Liver (tissue), 9 donors: ENCODE data around the gene ZG16B. TPM values are rescaled to one million over a fixed set of nuclear protein-coding genes. Genes with fewer than 3 reads are reported as not detected.
A peak's percentile ranks its signal among the peaks of the same experiment; 100 is the strongest.

Experiments used
- DNase-seq: peaks from one replicate; pipeline ENCODE4 v3.0.0-alpha.2; 2017; ENCODE audit warnings: low spot score
- H3K27ac ChIP-seq, 2 donors: one replicate each; pipeline ENCODE4 v1.7.0; 2013; ENCODE audit warnings: inconsistent platforms in 2 of 2, low read length in 2 of 2, control low read depth in 1 of 2, low read depth in 1 of 2, mild to moderate bottlenecking in 1 of 2
- H3K27me3 ChIP-seq, 4 donors: one replicate each; pipeline versions ENCODE4 v1.6.1 to v1.7.0; 2013; ENCODE audit warnings: low read length in 3 of 4, inconsistent platforms in 1 of 4, mild to moderate bottlenecking in 1 of 4, moderate library complexity in 1 of 4; ENCODE audit not compliant: control insufficient read depth in 4 of 4, insufficient read depth in 4 of 4
- H3K36me3 ChIP-seq, 4 donors: one replicate each; pipeline versions ENCODE4 v1.6.1 to v1.7.0; 2013; ENCODE audit warnings: low read length in 3 of 4, mild to moderate bottlenecking in 3 of 4, low read depth in 1 of 4, moderate library complexity in 1 of 4; ENCODE audit not compliant: control insufficient read depth in 4 of 4, insufficient read depth in 3 of 4
- H3K4me1 ChIP-seq, 4 donors: one replicate each; pipeline versions ENCODE4 v1.6.1 to v1.7.0; 2013; ENCODE audit warnings: low read length in 3 of 4, mild to moderate bottlenecking in 3 of 4, moderate library complexity in 1 of 4; ENCODE audit not compliant: control insufficient read depth in 4 of 4, insufficient read depth in 4 of 4
- H3K4me3 ChIP-seq, 3 donors: one replicate each; pipeline versions ENCODE4 v1.6.1 to v1.7.0; 2013; ENCODE audit warnings: low read length in 3 of 3, control low read depth in 1 of 3, low read depth in 1 of 3, mild to moderate bottlenecking in 1 of 3
- H3K9ac ChIP-seq, 2 donors: one replicate each; pipeline ENCODE4 v1.7.0; 2013; ENCODE audit warnings: low read length in 2 of 2, mild to moderate bottlenecking in 2 of 2, moderate library complexity in 2 of 2, control low read depth in 1 of 2, low read depth in 1 of 2
- H3K9me3 ChIP-seq, 4 donors: one replicate each; pipeline versions ENCODE4 v1.6.1 to v1.7.0; 2013; ENCODE audit warnings: low read length in 3 of 4; ENCODE audit not compliant: control insufficient read depth in 4 of 4
- EGR1 ChIP-seq, 2 donors: IDR thresholded peaks; 2 replicates each; pipeline ENCODE4 v1.6.1; 2016 to 2018; ENCODE audit warnings: antibody characterized with exemption in 2 of 2, low read depth in 2 of 2
- FOXA1 ChIP-seq: IDR thresholded peaks from 2 replicates; pipeline ENCODE4 v1.6.1; 2016; ENCODE audit warnings: antibody characterized with exemption
- GABPA ChIP-seq, 2 donors: IDR thresholded peaks in 1 of 2; conservative IDR thresholded peaks in 1 of 2; 2 replicates each; pipeline ENCODE4 v1.6.1; 2016; ENCODE audit warnings: antibody characterized with exemption in 2 of 2, mild to moderate bottlenecking in 1 of 2, moderate library complexity in 1 of 2
- HNF4G ChIP-seq: IDR thresholded peaks from 2 replicates; pipeline ENCODE4 v1.6.1; 2016; ENCODE audit warnings: antibody characterized with exemption
- JUND ChIP-seq, 2 donors: IDR thresholded peaks; 2 replicates each; pipeline ENCODE4 v1.6.1; 2016; ENCODE audit warnings: antibody characterized with exemption in 2 of 2
- NR2F2 ChIP-seq: IDR thresholded peaks from 2 replicates; pipeline ENCODE4 v1.6.1; 2016; ENCODE audit warnings: antibody characterized with exemption
- RAD21 ChIP-seq, 2 donors: IDR thresholded peaks; 2 replicates each; pipeline ENCODE4 v1.6.1; 2016; ENCODE audit warnings: antibody characterized with exemption in 2 of 2, mild to moderate bottlenecking in 2 of 2
- TAF1 ChIP-seq: conservative IDR thresholded peaks from 2 replicates; pipeline ENCODE4 v1.6.1; 2016; ENCODE audit warnings: antibody characterized with exemption, mild to moderate bottlenecking
- YY1 ChIP-seq: IDR thresholded peaks from 2 replicates; pipeline ENCODE4 v1.6.1; 2016; ENCODE audit warnings: antibody characterized with exemption, mild to moderate bottlenecking
- WGBS: extraction: QIAGEN DNeasy Blood & Tissue Kit; methylation state at CpG from one replicate; pipeline ENCODE4 v1.1.7; 2013; 5-methylcytosine and 5-hydroxymethylcytosine counted together
- polyA plus RNA-seq, 2 donors: library from polyadenylated mRNA; stranded (reverse) in 1 of 2; unstranded in 1 of 2; fragments of 200-250 nt in 1 of 2; fragments of >200 nt in 1 of 2; fragmentation: Nextera tagmentation in 1 of 2; extraction: Ambion mirVana in 1 of 2; gene quantifications; one replicate each; pipeline versions ENCODE4 v1.2.1 to v1.2.3, GENCODE V29; 2013 to 2015
- total RNA-seq, 2 donors: library from RNA; depleted of rRNA; stranded (reverse); fragments of >200 nt; gene quantifications; one replicate each; pipeline ENCODE4 v1.2.3, GENCODE V29; 2014
- TF ChIP-seq, protein P1 (sequence below): IDR thresholded peaks from 2 replicates; pipeline ENCODE4 v1.6.1; 2016; ENCODE audit warnings: antibody characterized with exemption, mild to moderate bottlenecking
- TF ChIP-seq, protein P2 (sequence below): fragments of 150-350 bp; IDR thresholded peaks from 2 replicates; pipeline ENCODE4 v1.5.1; 2017; ENCODE audit warnings: improper control_type of control experiment, low read depth, low read length; ENCODE audit not compliant: missing input control
- TF ChIP-seq, protein P3 (sequence below): IDR thresholded peaks from 2 replicates; pipeline ENCODE4 v1.6.1; 2016; ENCODE audit warnings: antibody characterized with exemption
- donor health status: healthy.
- donor health status: healthy.
- donor health status: healthy.
- donor health status: healthy.
- donor health status: healthy.

Gene ZG16B
- total and polyA plus RNA-seq, 4 donors: 0.24 to 0.79 (median 0.43) TPM

DNA sequence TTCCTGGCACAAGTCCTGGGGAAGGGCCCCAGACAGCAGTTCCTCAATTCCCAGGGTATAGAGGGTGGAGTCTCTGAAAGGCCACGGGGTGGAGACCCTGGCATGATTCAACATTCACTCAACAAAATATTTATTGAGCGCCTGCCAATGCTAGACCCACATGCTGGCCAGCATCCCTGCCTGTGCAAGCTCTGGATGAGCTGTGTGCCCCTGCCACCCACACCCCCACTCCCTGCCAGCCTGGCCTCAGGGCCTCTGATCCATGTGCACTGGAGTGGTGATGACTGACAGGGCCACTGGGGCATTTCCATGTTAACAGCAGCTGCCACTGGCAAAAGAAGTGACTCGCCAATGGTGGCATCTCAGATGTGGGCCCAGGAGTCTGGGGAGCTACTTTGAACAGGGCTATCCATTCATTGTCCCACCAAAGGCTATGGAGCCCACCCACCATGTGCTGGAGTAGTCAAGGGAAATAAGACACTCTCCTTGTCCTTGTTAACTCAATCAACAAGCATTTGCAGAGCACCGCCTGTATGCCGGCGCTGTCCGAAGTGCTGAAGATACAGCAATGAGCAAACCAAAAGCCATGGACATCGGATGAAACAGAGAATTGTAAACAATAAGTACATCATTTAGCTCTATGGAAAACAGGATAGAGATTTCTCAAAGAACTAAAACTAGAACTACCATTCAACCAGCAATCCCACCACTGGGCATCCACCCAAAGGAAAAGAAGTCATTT is 30.9 kb downstream of the ZG16B start:
- no peak overlapping the region for H3K9ac ChIP-seq
- no peak overlapping the region for H3K4me3 ChIP-seq
- DNase-seq: no peak
- peaks cover 0 to 4% (median 0%) of the 10 kb centered on the region in 4 donors for H3K9me3 ChIP-seq
- peaks cover 0 to 2% (median 0%) of the 10 kb centered on the region in 4 donors for H3K27me3 ChIP-seq
- peaks cover 0 to 5% (median under 1%) of the 10 kb centered on the region in 4 donors for H3K4me1 ChIP-seq
- WGBS: 70% methylated on average over 8 of the region's 8 CpGs
- H3K36me3 ChIP-seq: no peaks in the 10 kb centered on the region
- TF ChIP-seq, protein P1, sequence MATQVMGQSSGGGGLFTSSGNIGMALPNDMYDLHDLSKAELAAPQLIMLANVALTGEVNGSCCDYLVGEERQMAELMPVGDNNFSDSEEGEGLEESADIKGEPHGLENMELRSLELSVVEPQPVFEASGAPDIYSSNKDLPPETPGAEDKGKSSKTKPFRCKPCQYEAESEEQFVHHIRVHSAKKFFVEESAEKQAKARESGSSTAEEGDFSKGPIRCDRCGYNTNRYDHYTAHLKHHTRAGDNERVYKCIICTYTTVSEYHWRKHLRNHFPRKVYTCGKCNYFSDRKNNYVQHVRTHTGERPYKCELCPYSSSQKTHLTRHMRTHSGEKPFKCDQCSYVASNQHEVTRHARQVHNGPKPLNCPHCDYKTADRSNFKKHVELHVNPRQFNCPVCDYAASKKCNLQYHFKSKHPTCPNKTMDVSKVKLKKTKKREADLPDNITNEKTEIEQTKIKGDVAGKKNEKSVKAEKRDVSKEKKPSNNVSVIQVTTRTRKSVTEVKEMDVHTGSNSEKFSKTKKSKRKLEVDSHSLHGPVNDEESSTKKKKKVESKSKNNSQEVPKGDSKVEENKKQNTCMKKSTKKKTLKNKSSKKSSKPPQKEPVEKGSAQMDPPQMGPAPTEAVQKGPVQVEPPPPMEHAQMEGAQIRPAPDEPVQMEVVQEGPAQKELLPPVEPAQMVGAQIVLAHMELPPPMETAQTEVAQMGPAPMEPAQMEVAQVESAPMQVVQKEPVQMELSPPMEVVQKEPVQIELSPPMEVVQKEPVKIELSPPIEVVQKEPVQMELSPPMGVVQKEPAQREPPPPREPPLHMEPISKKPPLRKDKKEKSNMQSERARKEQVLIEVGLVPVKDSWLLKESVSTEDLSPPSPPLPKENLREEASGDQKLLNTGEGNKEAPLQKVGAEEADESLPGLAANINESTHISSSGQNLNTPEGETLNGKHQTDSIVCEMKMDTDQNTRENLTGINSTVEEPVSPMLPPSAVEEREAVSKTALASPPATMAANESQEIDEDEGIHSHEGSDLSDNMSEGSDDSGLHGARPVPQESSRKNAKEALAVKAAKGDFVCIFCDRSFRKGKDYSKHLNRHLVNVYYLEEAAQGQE: peak; percentile 95
- TF ChIP-seq YY1 (no peak), NR2F2 (no peak), GABPA (IDR thresholded peaks at IDR 0.05 in 1 of 2, conservative IDR thresholded peaks at IDR 0.05 in 1 of 2) (no peak), RAD21 (IDR thresholded peaks at IDR 0.05) (no peak), JUND (IDR thresholded peaks at IDR 0.05) (no peak), EGR1 (IDR thresholded peaks at IDR 0.05; ENCODE audit: low read depth in 2 of 2) (no peak)
- H3K27ac ChIP-seq: no peak overlapping the region

DNA sequence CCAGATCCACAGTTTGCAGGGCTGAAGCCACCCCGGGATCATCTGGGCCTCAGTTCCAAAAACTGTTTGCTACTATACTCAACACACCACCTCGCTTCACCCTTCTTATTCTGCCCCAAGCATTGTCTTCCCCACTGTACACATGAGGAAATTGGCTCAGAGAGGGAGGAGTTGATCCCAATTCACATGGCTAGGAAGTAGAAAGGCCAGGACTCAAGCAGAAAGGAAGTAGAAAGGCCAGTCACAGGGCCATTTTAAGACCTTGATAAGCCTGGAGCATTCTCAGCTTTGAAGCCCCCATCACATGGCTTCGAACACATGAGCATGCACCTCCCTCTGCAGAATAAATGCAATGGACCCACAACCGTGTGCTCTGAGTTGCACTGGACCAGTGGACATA is 35.5 kb downstream of the ZG16B start:
- no peak overlapping the region for H3K27ac ChIP-seq
- peaks cover 3 to 5% (median 5%) of the 10 kb centered on the region in 4 donors for H3K4me1 ChIP-seq
- no peaks in the 10 kb centered on the region for H3K27me3 ChIP-seq
- peaks cover 0 to 4% (median 0%) of the 10 kb centered on the region in 4 donors for H3K9me3 ChIP-seq
- 68% methylated on average over 4 of the region's 4 CpGs for WGBS
- no peak overlapping the region for H3K9ac ChIP-seq
- H3K36me3 ChIP-seq: no peaks in the 10 kb centered on the region
- H3K4me3 ChIP-seq: no peak overlapping the region
- DNase-seq: no peak
- TF ChIP-seq NR2F2 (no peak), GABPA (IDR thresholded peaks at IDR 0.05 in 1 of 2, conservative IDR thresholded peaks at IDR 0.05 in 1 of 2) (no peak), FOXA1 (no peak), RAD21 (IDR thresholded peaks at IDR 0.05) (no peak), TAF1 (no peak), HNF4G (no peak), EGR1 (IDR thresholded peaks at IDR 0.05; ENCODE audit: low read depth in 2 of 2) (no peak), YY1 (no peak)
- TF ChIP-seq, protein P2, sequence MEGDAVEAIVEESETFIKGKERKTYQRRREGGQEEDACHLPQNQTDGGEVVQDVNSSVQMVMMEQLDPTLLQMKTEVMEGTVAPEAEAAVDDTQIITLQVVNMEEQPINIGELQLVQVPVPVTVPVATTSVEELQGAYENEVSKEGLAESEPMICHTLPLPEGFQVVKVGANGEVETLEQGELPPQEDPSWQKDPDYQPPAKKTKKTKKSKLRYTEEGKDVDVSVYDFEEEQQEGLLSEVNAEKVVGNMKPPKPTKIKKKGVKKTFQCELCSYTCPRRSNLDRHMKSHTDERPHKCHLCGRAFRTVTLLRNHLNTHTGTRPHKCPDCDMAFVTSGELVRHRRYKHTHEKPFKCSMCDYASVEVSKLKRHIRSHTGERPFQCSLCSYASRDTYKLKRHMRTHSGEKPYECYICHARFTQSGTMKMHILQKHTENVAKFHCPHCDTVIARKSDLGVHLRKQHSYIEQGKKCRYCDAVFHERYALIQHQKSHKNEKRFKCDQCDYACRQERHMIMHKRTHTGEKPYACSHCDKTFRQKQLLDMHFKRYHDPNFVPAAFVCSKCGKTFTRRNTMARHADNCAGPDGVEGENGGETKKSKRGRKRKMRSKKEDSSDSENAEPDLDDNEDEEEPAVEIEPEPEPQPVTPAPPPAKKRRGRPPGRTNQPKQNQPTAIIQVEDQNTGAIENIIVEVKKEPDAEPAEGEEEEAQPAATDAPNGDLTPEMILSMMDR: no peak

DNA sequence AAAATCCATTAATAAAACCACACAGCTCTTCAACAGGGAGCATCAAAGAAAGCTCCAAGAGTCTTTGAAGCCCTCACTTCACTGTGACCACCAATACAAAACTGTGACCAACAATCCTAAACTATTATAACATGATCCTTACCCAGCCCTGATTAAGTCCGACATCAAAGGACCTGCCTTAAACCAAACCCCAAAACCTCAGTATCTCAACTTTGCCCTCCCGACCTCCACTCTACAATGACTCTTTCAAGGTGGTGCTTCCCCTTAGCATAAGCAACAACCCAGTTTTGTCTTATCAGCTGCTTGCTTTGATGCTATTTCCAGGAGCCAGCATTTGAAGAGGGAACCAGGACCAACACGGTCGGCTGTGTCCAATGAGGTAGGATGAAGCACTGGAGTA is 36.3 kb downstream of the ZG16B start:
- Histone ChIP-seq H3K27ac (no peak overlapping the region), H3K9me3 (no peaks in the 10 kb centered on the region), H3K27me3 (no peaks in the 10 kb centered on the region), H3K4me3 (no peak overlapping the region), H3K4me1 (peaks cover 3 to 5% (median 5%) of the 10 kb centered on the region in 4 donors), H3K9ac (no peak overlapping the region), H3K36me3 (no peaks in the 10 kb centered on the region)
- DNase-seq: no peak
- TF ChIP-seq, protein P1: no peak
- TF ChIP-seq GABPA (IDR thresholded peaks at IDR 0.05 in 1 of 2, conservative IDR thresholded peaks at IDR 0.05 in 1 of 2): no peak
- TF ChIP-seq, protein P3, sequence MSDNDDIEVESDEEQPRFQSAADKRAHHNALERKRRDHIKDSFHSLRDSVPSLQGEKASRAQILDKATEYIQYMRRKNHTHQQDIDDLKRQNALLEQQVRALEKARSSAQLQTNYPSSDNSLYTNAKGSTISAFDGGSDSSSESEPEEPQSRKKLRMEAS: no peak
- WGBS: 63% methylated on average over 4 of the region's 4 CpGs
